SK-N-SH (cell line): ENCODE measurements around the gene NOX4. TPM values are rescaled to one million over a fixed set of nuclear protein-coding genes. Genes with fewer than 3 reads are reported as not detected.
"Not testable (repeated sequence)": the region's sequence is repeated elsewhere in the genome, so short reads cannot be mapped to it uniquely, and the experiment has no call there.

Source experiments
- CTCF ChIA-PET: fragments of 300-600, 350-600 bp; formaldehyde crosslinking; extraction: SDS; loops from one replicate; lab custom pipeline; 2021; lab: Yijun Ruan, JAX
- POLR2A ChIA-PET: fragments of 350-600 bp; sonication (Branson Sonifier 250); formaldehyde crosslinking; extraction: SDS; loops from one replicate; lab custom pipeline; 2020; ENCODE audit warnings: antibody characterized with exemption, inconsistent platforms; lab: Yijun Ruan, JAX
- DNase-seq: peaks from one replicate; pipeline ENCODE4 v3.0.0; 2012
- H2AFZ ChIP-seq: fragments of 200-600 bp; sonication (generic); 2 replicates; pipeline ENCODE4 v1.8.1; 2016; ENCODE audit warnings: antibody characterized with exemption, mild to moderate bottlenecking, low read depth
- H3F3A ChIP-seq: fragments of 200-600 bp; sonication (generic); replicated peaks from 2 replicates; pipeline ENCODE3; 2016; ENCODE audit warnings: antibody characterized with exemption, mild to moderate bottlenecking; ENCODE audit not compliant: insufficient read depth
- H3K27ac ChIP-seq, 2 experiments: fragments of 200-500 bp in 1 of 2; fragments of 200-600 bp in 1 of 2; sonication (Bioruptor generic) in 1 of 2; sonication (generic), shearing (Covaris generic) in 1 of 2; 2 replicates each; pipeline versions ENCODE4 v1.5.1 to v1.6.1; 2014 to 2016; ENCODE audit warnings: low read depth in 2 of 2, inconsistent platforms in 1 of 2, low read length in 1 of 2, mild to moderate bottlenecking in 1 of 2, mixed read lengths in 1 of 2
- H3K27me3 ChIP-seq: fragments of 200-600 bp; sonication (generic), shearing (Covaris generic); 2 replicates; pipeline ENCODE4 v1.6.1; 2016; ENCODE audit warnings: mixed run types; ENCODE audit not compliant: insufficient read depth
- H3K36me3 ChIP-seq, 2 experiments: fragments of 200-500 bp in 1 of 2; fragments of 200-600 bp in 1 of 2; sonication (Bioruptor generic) in 1 of 2; sonication (generic) in 1 of 2; replicated peaks in 1 of 2; 2 replicates each; pipeline versions ENCODE3 to v1.5.1; 2014 to 2016; ENCODE audit warnings: low read length in 1 of 2, mild to moderate bottlenecking in 1 of 2; ENCODE audit not compliant: insufficient read depth in 2 of 2, control insufficient read depth in 1 of 2
- H3K4me1 ChIP-seq, 2 experiments: fragments of 200-500 bp in 1 of 2; fragments of 200-600 bp in 1 of 2; sonication (Bioruptor generic) in 1 of 2; sonication (generic), shearing (Covaris generic) in 1 of 2; 2 replicates each; pipeline versions ENCODE4 v1.5.1 to v1.6.1; 2014 to 2016; ENCODE audit warnings: low read depth in 1 of 2, low read length in 1 of 2, mixed run types in 1 of 2; ENCODE audit not compliant: insufficient read depth in 2 of 2, control insufficient read depth in 1 of 2
- H3K4me2 ChIP-seq: fragments of 200-600 bp; sonication (generic), shearing (Covaris generic); 2 replicates; pipeline ENCODE4 v1.6.1; 2017; ENCODE audit warnings: mixed run types
- H3K4me3 ChIP-seq, 2 experiments: fragments of 200-500 bp in 1 of 2; fragments of 200-600 bp in 1 of 2; sonication (Bioruptor generic) in 1 of 2; sonication (generic), shearing (Covaris generic) in 1 of 2; 2 replicates each; pipeline versions ENCODE4 v1.5.1 to v1.8.1; 2014 to 2016; ENCODE audit warnings: low read depth in 2 of 2, inconsistent platforms in 1 of 2, low read length in 1 of 2, mild to moderate bottlenecking in 1 of 2, mixed read lengths in 1 of 2, moderate library complexity in 1 of 2
- H3K79me2 ChIP-seq: fragments of 200-600 bp; sonication (generic); 2 replicates; pipeline ENCODE4 v1.8.1; 2017; ENCODE audit warnings: mild to moderate bottlenecking; ENCODE audit not compliant: insufficient read depth
- H3K9ac ChIP-seq: fragments of 200-600 bp; sonication (generic); 2 replicates; pipeline ENCODE4 v1.6.1; 2017; ENCODE audit warnings: mixed run types
- H3K9me2 ChIP-seq: fragments of 200-600 bp; sonication (generic); 2 replicates; pipeline ENCODE4 v1.6.1; 2017; ENCODE audit warnings: mixed run types
- H3K9me3 ChIP-seq: fragments of 200-600 bp; sonication (generic); 2 replicates; pipeline ENCODE4 v1.6.1; 2017; ENCODE audit warnings: mixed run types, mild to moderate bottlenecking, moderate library complexity
- H4K20me1 ChIP-seq: fragments of 200-600 bp; sonication (generic); 2 replicates; pipeline ENCODE4 v1.6.1; 2017; ENCODE audit warnings: mild to moderate bottlenecking, mixed run types; ENCODE audit not compliant: insufficient read depth
- CTCF ChIP-seq: fragments of 200-600 bp; sonication (generic); IDR thresholded peaks from 2 replicates; pipeline ENCODE4 v1.6.1; 2017; ENCODE audit warnings: antibody characterized with exemption, mild to moderate bottlenecking, moderate library complexity
- EP300 ChIP-seq, 2 experiments: IDR thresholded peaks; 2 replicates each; pipeline versions ENCODE4 v1.4.0 to v1.6.1; 2012; ENCODE audit warnings: borderline replicate concordance in 1 of 2, low read depth in 1 of 2, low read length in 1 of 2
- FOSL2 ChIP-seq: IDR thresholded peaks from 2 replicates; pipeline ENCODE4 v1.4.0; 2012; ENCODE audit warnings: low read depth, mild to moderate bottlenecking, moderate library complexity, borderline replicate concordance
- GATA2 ChIP-seq: sonication (generic); formaldehyde crosslinking; IDR thresholded peaks from 2 replicates; pipeline ENCODE4 v1.5.0; 2020; ENCODE audit warnings: mild to moderate bottlenecking, missing genetic modification reagents
- JUND ChIP-seq: IDR thresholded peaks from 2 replicates; pipeline ENCODE4 v1.4.0; 2012
- POLR2AphosphoS5 ChIP-seq: IDR thresholded peaks from 2 replicates; pipeline ENCODE4 v1.6.1; 2012; ENCODE audit warnings: low read depth, low read length
- RXRA ChIP-seq: IDR thresholded peaks from 2 replicates; pipeline ENCODE4 v1.4.0; 2012; ENCODE audit warnings: low read depth, mild to moderate bottlenecking, borderline replicate concordance
- SIN3A ChIP-seq: IDR thresholded peaks from 2 replicates; pipeline ENCODE4 v1.6.1; 2012; ENCODE audit warnings: low read depth, mild to moderate bottlenecking, low read length, moderate library complexity, borderline replicate concordance
- TCF12 ChIP-seq: IDR thresholded peaks from 2 replicates; pipeline ENCODE4 v1.4.0; 2012
- TEAD4 ChIP-seq: IDR thresholded peaks from 2 replicates; pipeline ENCODE4 v1.4.0; 2012; ENCODE audit warnings: mild to moderate bottlenecking, borderline replicate concordance; ENCODE audit not compliant: insufficient read depth
- YY1 ChIP-seq: IDR thresholded peaks from 2 replicates; pipeline ENCODE4 v1.4.0; 2012; ENCODE audit warnings: low read depth, mild to moderate bottlenecking
- WGBS: methylation state at CpG from one replicate; pipeline ENCODE4 v1.1.6; 2017; ENCODE audit warnings: low lambda C conversion rate; 5-methylcytosine and 5-hydroxymethylcytosine counted together
- polyA plus RNA-seq, 3 experiments: library from polyadenylated mRNA; depleted of rRNA; stranded (reverse); fragments of >200 nt; gene quantifications; 2 replicates each; pipeline ENCODE4 v1.2.3, GENCODE V29; 2012
- TF ChIP-seq, protein P1 (sequence below): IDR thresholded peaks from 2 replicates; pipeline ENCODE4 v1.4.0; 2012; ENCODE audit warnings: low read depth, borderline replicate concordance
- TF ChIP-seq, protein P2 (sequence below): IDR thresholded peaks from 2 replicates; pipeline ENCODE4; 2012
- TF ChIP-seq, protein P3 (sequence below): IDR thresholded peaks from 2 replicates; pipeline ENCODE4 v1.4.0; 2012; ENCODE audit warnings: low read depth

Gene NOX4
- polyA plus RNA-seq, 1 of the 3 experiments (the other 2 are of a cell fraction) = 2.2 TPM

DNA sequence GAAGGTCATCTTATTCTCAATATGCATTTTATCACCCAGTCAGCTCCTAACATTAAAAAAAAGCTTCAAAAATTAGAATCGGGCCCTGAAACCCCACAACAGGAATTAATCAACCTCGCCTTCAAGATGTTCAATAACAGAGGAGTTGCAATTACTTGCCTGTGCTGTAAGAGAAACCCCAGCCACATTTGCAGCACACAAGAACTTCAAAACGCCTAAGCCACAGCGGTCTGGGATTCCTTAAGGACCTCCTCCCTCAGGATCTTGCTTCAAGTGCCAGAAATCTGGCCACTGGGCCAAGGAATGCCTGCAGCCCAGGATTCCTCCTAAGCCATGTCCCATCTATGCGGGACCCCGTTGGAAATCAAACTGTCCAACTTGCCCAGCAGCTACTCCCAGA is 108.2 kb downstream of the NOX4 start:
- Histone ChIP-seq H3F3A (peaks cover 29% of the 10 kb centered on the region), H3K4me1 (peaks cover 0 to 13% of the 10 kb centered on the region in 2 experiments; a peak in 1 of 4 replicates)
- POLR2A ChIA-PET, H3K4me2 ChIP-seq, H3K9me3 ChIP-seq, H3K79me2 ChIP-seq, H3K9ac ChIP-seq, DNase-seq, H4K20me1 ChIP-seq, H3K36me3 ChIP-seq, CTCF ChIA-PET, H2AFZ ChIP-seq, H3K27ac ChIP-seq, H3K9me2 ChIP-seq, H3K4me3 ChIP-seq, H3K27me3 ChIP-seq: not testable (repeated sequence)
- WGBS = 76% methylated on average over 4 of the region's 6 CpGs

GRCh38 chr11:89381094-89381493 is 110.1 kb downstream of the NOX4 start:
- TF ChIP-seq, protein P1, sequence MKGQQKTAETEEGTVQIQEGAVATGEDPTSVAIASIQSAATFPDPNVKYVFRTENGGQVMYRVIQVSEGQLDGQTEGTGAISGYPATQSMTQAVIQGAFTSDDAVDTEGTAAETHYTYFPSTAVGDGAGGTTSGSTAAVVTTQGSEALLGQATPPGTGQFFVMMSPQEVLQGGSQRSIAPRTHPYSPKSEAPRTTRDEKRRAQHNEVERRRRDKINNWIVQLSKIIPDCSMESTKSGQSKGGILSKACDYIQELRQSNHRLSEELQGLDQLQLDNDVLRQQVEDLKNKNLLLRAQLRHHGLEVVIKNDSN = no peak
- TF ChIP-seq TCF12 (peak; percentile 88), JUND (peak; percentile 85), EP300 (IDR thresholded peaks at IDR 0.05; ENCODE audit: borderline replicate concordance in 1 of 2, low read depth in 1 of 2, low read length in 1 of 2) (peak in 1 of 2 experiments; percentile 65; a peak in 1 of 4 replicates), CTCF (no peak), POLR2AphosphoS5 (peak; percentile 45; the same call in 1 of the 2 replicates), YY1 (peak; percentile 53; the same call in 1 of the 2 replicates), GATA2 (CRISPR knock-in tag) (no peak), RXRA (peak; percentile 45; the same call in 1 of the 2 replicates), FOSL2 (peak; percentile 89), TEAD4 (no peak), SIN3A (0 out of 2 replicates have a peak, but pooled peaks have one; percentile 50)
- TF ChIP-seq, protein P2, sequence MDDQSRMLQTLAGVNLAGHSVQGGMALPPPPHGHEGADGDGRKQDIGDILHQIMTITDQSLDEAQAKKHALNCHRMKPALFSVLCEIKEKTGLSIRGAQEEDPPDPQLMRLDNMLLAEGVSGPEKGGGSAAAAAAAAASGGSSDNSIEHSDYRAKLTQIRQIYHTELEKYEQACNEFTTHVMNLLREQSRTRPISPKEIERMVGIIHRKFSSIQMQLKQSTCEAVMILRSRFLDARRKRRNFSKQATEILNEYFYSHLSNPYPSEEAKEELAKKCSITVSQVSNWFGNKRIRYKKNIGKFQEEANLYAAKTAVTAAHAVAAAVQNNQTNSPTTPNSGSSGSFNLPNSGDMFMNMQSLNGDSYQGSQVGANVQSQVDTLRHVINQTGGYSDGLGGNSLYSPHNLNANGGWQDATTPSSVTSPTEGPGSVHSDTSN = peak; percentile 92
- TF ChIP-seq, protein P3, sequence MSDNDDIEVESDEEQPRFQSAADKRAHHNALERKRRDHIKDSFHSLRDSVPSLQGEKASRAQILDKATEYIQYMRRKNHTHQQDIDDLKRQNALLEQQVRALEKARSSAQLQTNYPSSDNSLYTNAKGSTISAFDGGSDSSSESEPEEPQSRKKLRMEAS = peak; percentile 75
- TF ChIP-seq, all 33 proteins: peak for 10
- Histone ChIP-seq H2AFZ (peak overlapping the region; percentile 52), H3K36me3 (no peaks in the 10 kb centered on the region), H3K9ac (peak overlapping the region; percentile 60; the same call in 1 of the 2 replicates), H3K27me3 (no peaks in the 10 kb centered on the region), H3K27ac (peak overlapping the region; percentile 69 to 90; a peak in 3 of 4 replicates), H4K20me1 (no peaks in the 10 kb centered on the region), H3K4me2 (peak overlapping the region; percentile 56), H3K79me2 (no peaks in the 10 kb centered on the region), H3K9me3 (0 out of 2 replicates have a peak, but pooled peaks cover 6% of the 10 kb centered on the region), H3K9me2 (no peaks in the 10 kb centered on the region), H3K4me1 (peaks cover 0 to 13% of the 10 kb centered on the region in 2 experiments; a peak in 1 of 4 replicates), H3K4me3 (peak overlapping the region in 1 of 2 experiments; percentile 31; a peak in 1 of 4 replicates), H3F3A (peaks cover 30% of the 10 kb centered on the region)
- WGBS = 14% methylated on average over 3 of the region's 3 CpGs
- ChIA-PET CTCF (no interaction called here), POLR2A (no interaction called here)
- DNase-seq = no peak
